ENCODE measurements around the gene DUSP16. TPM values are rescaled to one million over a fixed set of nuclear protein-coding genes. Genes with fewer than 3 reads are reported as not detected.

The DUSP16 gene
- polyA plus RNA-seq, 1 donor = 35.1 TPM

GRCh38 chr12:12549426-12549825, 13.2 kb downstream of the DUSP16 start:
- no peak for DNase-seq (ENCODE audit: low read depth)

- no peak for DNase-seq (ENCODE audit: low read depth)
These were observed 13.9 kb downstream of the DUSP16 start for GRCh38 chr12:12548713-12549112.

- DNase-seq (ENCODE audit: low read depth) = no peak
These were observed 16.3 kb downstream of the DUSP16 start for GRCh38 chr12:12546314-12546772.

GRCh38 chr12:12543959-12544358, 18.7 kb downstream of the DUSP16 start:
- no peak for DNase-seq (ENCODE audit: low read depth)

GRCh38 chr12:12542964-12543363, 19.7 kb downstream of the DUSP16 start:
- DNase-seq (ENCODE audit: low read depth) = no peak

- no peak for DNase-seq (ENCODE audit: low read depth)
These were observed 20.4 kb downstream of the DUSP16 start for GRCh38 chr12:12542286-12542685.

GRCh38 chr12:12541782-12542181, 20.9 kb downstream of the DUSP16 start:
- DNase-seq (ENCODE audit: low read depth) = no peak

GRCh38 chr12:12540261-12541013, 22.2 kb downstream of the DUSP16 start:
- DNase-seq (ENCODE audit: low read depth) = no peak

- DNase-seq (ENCODE audit: low read depth) = no peak
These were observed 23.4 kb downstream of the DUSP16 start for GRCh38 chr12:12539028-12539810.

GRCh38 chr12:12538535-12538934, 24.1 kb downstream of the DUSP16 start:
- DNase-seq (ENCODE audit: low read depth) = no peak

- DNase-seq (ENCODE audit: low read depth) = no peak
These were observed 25.2 kb downstream of the DUSP16 start for GRCh38 chr12:12537421-12537820.

GRCh38 chr12:12534975-12535374, 27.7 kb downstream of the DUSP16 start:
- DNase-seq (ENCODE audit: low read depth) = no peak

- DNase-seq (ENCODE audit: low read depth) = no peak
These were observed 28.3 kb downstream of the DUSP16 start for GRCh38 chr12:12534166-12534866.

- no peak for DNase-seq (ENCODE audit: low read depth)
These were observed 29.3 kb downstream of the DUSP16 start for GRCh38 chr12:12533238-12533829.

- DNase-seq (ENCODE audit: low read depth) = no peak
These were observed 31.5 kb downstream of the DUSP16 start for GRCh38 chr12:12531194-12531593.

- no peak for DNase-seq (ENCODE audit: low read depth)
These were observed 32.8 kb downstream of the DUSP16 start for GRCh38 chr12:12529783-12530421.

- no peak for DNase-seq (ENCODE audit: low read depth)
These were observed 34.0 kb downstream of the DUSP16 start for GRCh38 chr12:12528361-12529270.

GRCh38 chr12:12527820-12528296, 34.8 kb downstream of the DUSP16 start:
- DNase-seq (ENCODE audit: low read depth) = no peak

GRCh38 chr12:12524128-12524527, 38.5 kb downstream of the DUSP16 start:
- no peak for DNase-seq (ENCODE audit: low read depth)

GRCh38 chr12:12523229-12523628, 39.4 kb downstream of the DUSP16 start:
- no peak for DNase-seq (ENCODE audit: low read depth)

Data from forelimb muscle (tissue), 1 donor.